ENCODE results near the gene TECPR1.

GRCh38 chr7:98194672-98195457 is 57.2 kb downstream of the TECPR1 start:
- TF ChIP-seq POLR2A (IDR thresholded peaks at IDR 0.05; ENCODE audit: low read depth, low read length): no peak
- TF ChIP-seq RAD21 (IDR thresholded peaks at IDR 0.05; ENCODE audit: low read length): no peak
- no peak for TF ChIP-seq CTCF (conservative IDR thresholded peaks at IDR 0.05; ENCODE audit: low read depth, low read length)
- no peak for TF ChIP-seq SMC3 (IDR thresholded peaks at IDR 0.05; ENCODE audit: low read depth, low read length)
- no peak for TF ChIP-seq FOS (IDR thresholded peaks at IDR 0.05; ENCODE audit: low read depth, low read length)

Measured in IMR-90 (cell line).